GM12878 (cell line): ENCODE results near the gene NUDT1. TPM values are rescaled to one million over a fixed set of nuclear protein-coding genes. Genes with fewer than 3 reads are reported as not detected.

ENCODE experiments used
- ATAC-seq: fragments of 200-7000 bp; cut with Tn5 transposase; 3 replicates; pipeline ENCODE4 v1.9.1; 2020; ENCODE audit warnings: mild to moderate bottlenecking, moderate library complexity
- BruUV-seq: library from RNA; stranded (reverse); fragments of 400-500 nt; replicated peaks from 2 replicates; lab custom pipeline; 2021; lab: Mats Ljungman, UMichigan
- CTCF ChIA-PET: fragments of 300-600 bp; sonication (Branson Sonifier 250); formaldehyde crosslinking; extraction: SDS; loops from one replicate; lab custom pipeline; 2021; ENCODE audit warnings: inconsistent platforms; lab: Yijun Ruan, JAX
- POLR2A ChIA-PET: fragments of 350-600 bp; formaldehyde crosslinking; extraction: SDS; loops from one replicate; lab custom pipeline; 2021; ENCODE audit warnings: inconsistent platforms; lab: Charles Lee
- RAD21 ChIA-PET: fragments of 300-600 bp; sonication (Branson Sonifier 250); formaldehyde crosslinking; loops from one replicate; lab custom pipeline; 2023; ENCODE audit warnings: antibody characterized with exemption; ENCODE audit not compliant: unreplicated experiment; lab: Charles Lee
- SMC1A ChIA-PET: fragments of 300-600 bp; sonication (Branson Sonifier 250); formaldehyde crosslinking; loops from one replicate; lab custom pipeline; 2023; ENCODE audit not compliant: unreplicated experiment, uncharacterized antibody; lab: Charles Lee
- DNase-seq: peaks from one replicate; pipeline ENCODE4 v3.0.0-alpha.2; 2011; ENCODE audit warnings: low read depth, low spot score
- FAIRE-seq: peaks from 3 replicates; lab custom pipeline; 2011; peaks lifted over from hg19 to GRCh38; lab: Jason Lieb, UNC
- H2AFZ ChIP-seq: 2 replicates; pipeline ENCODE4 v1.6.0; 2011; ENCODE audit warnings: low read depth, low read length, control low read depth; ENCODE audit not compliant: control insufficient read depth
- H3K27ac ChIP-seq: 2 replicates; pipeline ENCODE4 v1.5.1; 2011; ENCODE audit warnings: control low read depth; ENCODE audit not compliant: control insufficient read depth, insufficient read depth
- H3K27me3 ChIP-seq, 2 experiments: replicated peaks in 1 of 2; 2 replicates each; pipeline versions ENCODE4 v1.6.0 to v1.6.1; 2011; ENCODE audit warnings: low read length in 1 of 2; ENCODE audit not compliant: control insufficient read depth in 2 of 2, insufficient read depth in 2 of 2
- H3K36me3 ChIP-seq, 2 experiments: 2 replicates each; pipeline ENCODE4 v1.5.1; 2011; ENCODE audit warnings: low read length in 1 of 2; ENCODE audit not compliant: control insufficient read depth in 2 of 2, insufficient read depth in 2 of 2
- H3K4me1 ChIP-seq: 2 replicates; pipeline ENCODE4 v1.6.1; 2011; ENCODE audit warnings: mild to moderate bottlenecking, low read length, moderate library complexity, mixed read lengths; ENCODE audit not compliant: control insufficient read depth, insufficient read depth
- H3K4me2 ChIP-seq: 2 replicates; pipeline ENCODE4 v1.6.0; 2011; ENCODE audit warnings: control low read depth; ENCODE audit not compliant: control insufficient read depth, insufficient read depth
- H3K4me3 ChIP-seq: fragments of 200-600 bp; sonication (generic); 2 replicates; pipeline ENCODE4 v1.5.1; 2016
- H3K79me2 ChIP-seq: 2 replicates; pipeline ENCODE4 v1.6.0; 2011; ENCODE audit warnings: low read length; ENCODE audit not compliant: control insufficient read depth, insufficient read depth
- H3K9ac ChIP-seq: 2 replicates; pipeline ENCODE4 v1.8.0; 2011; ENCODE audit warnings: low read length, control low read depth, mixed read lengths; ENCODE audit not compliant: control insufficient read depth, insufficient read depth
- H3K9me3 ChIP-seq: replicated peaks from 3 replicates; pipeline ENCODE4 v1.5.1; 2011; ENCODE audit warnings: mild to moderate bottlenecking, low read length; ENCODE audit not compliant: control insufficient read depth, insufficient read depth
- H4K20me1 ChIP-seq: 2 replicates; pipeline ENCODE4 v1.6.0; 2011; ENCODE audit not compliant: control insufficient read depth, insufficient read depth
- CBX3 ChIP-seq: fragments of 200-600 bp; sonication (generic); IDR thresholded peaks from 2 replicates; pipeline ENCODE4 v1.6.1; 2016; ENCODE audit warnings: low read depth, borderline replicate concordance
- EZH2 ChIP-seq: IDR thresholded peaks from 2 replicates; pipeline ENCODE4 v1.6.1; 2012; ENCODE audit warnings: low read depth, mild to moderate bottlenecking, control low read depth, inconsistent platforms, low read length, borderline replicate concordance; ENCODE audit not compliant: control insufficient read depth
- GATAD2B ChIP-seq: fragments of 450-650 bp; conservative IDR thresholded peaks from 2 replicates; pipeline ENCODE4 v1.6.1; 2017; ENCODE audit warnings: low read depth, mild to moderate bottlenecking, moderate library complexity
- MTA2 ChIP-seq: fragments of 450-650 bp; IDR thresholded peaks from 2 replicates; pipeline ENCODE4 v1.6.1; 2016; ENCODE audit warnings: low read depth, mild to moderate bottlenecking, moderate library complexity
- RAD21 ChIP-seq: IDR thresholded peaks from 2 replicates; pipeline ENCODE4 v1.6.1; 2011; ENCODE audit warnings: mild to moderate bottlenecking, low read depth, low read length, moderate library complexity; ENCODE audit not compliant: insufficient read depth
- STAT1 ChIP-seq: fragments of 450-650 bp; conservative IDR thresholded peaks from 2 replicates; pipeline ENCODE4 v1.6.1; 2014; ENCODE audit warnings: antibody characterized with exemption, mild to moderate bottlenecking
- TBL1XR1 ChIP-seq: IDR thresholded peaks from 2 replicates; pipeline ENCODE4 v1.6.1; 2012; ENCODE audit warnings: low read depth, low read length, improper control_type of control experiment
- TCF7 ChIP-seq: IDR thresholded peaks from 2 replicates; pipeline ENCODE4 v1.6.1; 2014; ENCODE audit warnings: antibody characterized with exemption, borderline replicate concordance
- WRNIP1 ChIP-seq: IDR thresholded peaks from 2 replicates; pipeline ENCODE4 v1.6.1; 2011; ENCODE audit warnings: low read depth, low read length, improper control_type of control experiment, borderline replicate concordance
- ZNF274 ChIP-seq: IDR thresholded peaks from one replicate; pipeline ENCODE4 v1.8.0; 2011; ENCODE audit not compliant: insufficient read length, insufficient read depth
- WGBS: methylation state at CpG from one replicate; pipeline ENCODE4 v1.1.6; 2016; ENCODE audit warnings: low lambda C conversion rate; ENCODE audit not compliant: insufficient replicate concordance, insufficient coverage; ENCODE audit errors: missing lambda C conversion rate; 5-methylcytosine and 5-hydroxymethylcytosine counted together
- in situ Hi-C: fragments of 300-500 bp; cut with MboI; formaldehyde crosslinking; loops from 9 replicates; pipeline ENCODE4 v1.14.3; 2018; ENCODE audit warnings: mixed read lengths
- intact Hi-C: fragments of 100-400 bp; cut with micrococcal nuclease; formaldehyde crosslinking; loops from one replicate; pipeline ENCODE4 v1.14.2; 2022; ENCODE audit not compliant: unreplicated experiment
- polyA plus RNA-seq, 11 experiments: library from polyadenylated mRNA; depleted of rRNA in 4 of 11; unstranded in 6 of 11; stranded (reverse) in 5 of 11; fragments of >200 nt; fragmentation: Nextera tagmentation in 4 of 11; fragmentation: Illumina TruSeq in 1 of 11; extraction: Ambion mirVana in 4 of 11; extraction: Trizol in 1 of 11; gene quantifications; 1 replicate in 1 of 11; 2 replicates in 10 of 11; pipeline versions ENCODE4 v1.2.1 to v1.2.3, GENCODE V29; 2011 to 2016; ENCODE audit warnings: inconsistent platforms in 2 of 11, missing spikeins in 2 of 11, low read depth in 1 of 11
- total RNA-seq, 4 experiments: library from RNA; depleted of rRNA in 3 of 4; stranded (reverse); fragments of >200 nt in 3 of 4; fragmentation: Illumina TruSeq in 1 of 4; extraction: Trizol in 1 of 4; gene quantifications; 2 replicates each; pipeline versions ENCODE4 v1.2.1 to v1.2.3, GENCODE V29; 2013 to 2021

Gene NUDT1
- total and polyA plus RNA-seq, 10 of the 15 experiments (the other 5 are each of a cell fraction or from before 2014, with no cell fraction given), result 7.7 to 122 (median 59.2) TPM

DNA sequence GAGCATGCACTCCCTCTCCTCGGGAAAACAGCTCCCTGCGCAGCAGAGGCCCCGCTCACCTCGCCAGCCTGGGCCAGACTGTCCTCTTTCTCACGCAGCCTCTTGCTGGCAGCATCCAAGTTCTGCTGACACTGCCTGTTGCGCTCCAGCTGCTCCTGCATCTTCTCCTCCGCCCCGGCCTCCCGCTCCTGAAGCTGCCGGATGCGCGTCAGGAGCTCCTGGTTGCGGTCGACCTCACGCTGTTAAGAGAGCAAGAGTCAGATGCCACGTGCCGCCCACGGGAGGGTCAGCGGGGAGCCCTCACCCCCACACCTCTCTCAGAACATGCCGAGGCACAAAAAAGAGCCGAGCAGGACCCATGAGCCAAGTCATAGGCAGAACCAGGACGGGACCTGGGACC lies 19.5 kb upstream of the NUDT1 start:
- Histone ChIP-seq H2AFZ (no peak overlapping the region), H3K4me3 (no peak overlapping the region), H3K27me3 (no peaks in the 10 kb centered on the region), H3K9me3 (no peaks in the 10 kb centered on the region), H3K36me3 (peaks cover 10 to 48% of the 10 kb centered on the region in 2 experiments), H3K79me2 (no peaks in the 10 kb centered on the region; the same call in 1 of the 2 replicates), H3K9ac (no peak overlapping the region), H3K4me1 (no peaks in the 10 kb centered on the region), H3K27ac (no peak overlapping the region), H3K4me2 (no peak overlapping the region), H4K20me1 (peaks cover 2% of the 10 kb centered on the region; the same call in 1 of the 2 replicates)
- ChIA-PET SMC1A (no interaction called here), RAD21 (no interaction called here), CTCF (no interaction called here), POLR2A (no interaction called here)
- ATAC-seq (no peak), FAIRE-seq (no peak), DNase-seq (no peak)
- in situ Hi-C loops (no loop called here), intact Hi-C loops (no loop called here)
- WGBS, result 91% methylated on average over 22 of the region's 22 CpGs
- BruUV-seq, result no TSS peak
- TF ChIP-seq CBX3, result no peak
- TF ChIP-seq RAD21, result no peak
- no peak for TF ChIP-seq TBL1XR1
- no peak for TF ChIP-seq MTA2
- no peak for TF ChIP-seq ZNF274
- TF ChIP-seq STAT1, result no peak
- no peak for TF ChIP-seq EZH2
- no peak for TF ChIP-seq GATAD2B
- no peak for TF ChIP-seq TCF7
- no peak for TF ChIP-seq WRNIP1
